Left cardiac atrium (tissue), 4 donors: Measurements from ENCODE around the gene RAB11FIP3. TPM values are rescaled to one million over a fixed set of nuclear protein-coding genes. Genes with fewer than 3 reads are reported as not detected.
"Not testable (repeated sequence)": the region's sequence is repeated elsewhere in the genome, so short reads cannot be mapped to it uniquely, and the experiment has no call there.

Experiments used
- ATAC-seq, 2 donors: fragments of 200-7000 bp; cut with Tn5 transposase; one replicate each; pipeline ENCODE4 v1.9.1; 2020; ENCODE audit warnings: mild to moderate bottlenecking in 2 of 2, moderate library complexity in 2 of 2
- DNase-seq: peaks from one replicate; pipeline ENCODE4 v3.0.0-alpha.2; 2020
- intact Hi-C, 2 donors: fragments of 100-400 bp; cut with DNase I; formaldehyde crosslinking; loops; one replicate each; pipeline versions ENCODE4 v1.14.1 to v1.15.1; 2022 to 2023
- total RNA-seq, 2 donors: library from RNA; stranded (reverse); fragmentation: NEBNext Ultra II Directional; extraction: Animal tissue kit (Norgen Biotek cat#: 25700); gene quantifications; one replicate each; pipeline ENCODE4 v1.2.1, GENCODE V29; 2021
- donor health status: DM: no; HTN: yes; CAD: no.
- donor health status: DM: no; HTN: yes; CAD: no; lungs with severe emphysema.
- donor health status: DM: yes; HTN: yes; CAD: no.
- donor health status: Dilated cardiomyopathy.

Gene RAB11FIP3
- total RNA-seq, 2 donors from 2014 or later, result 24.2 to 38.1 TPM

- intact Hi-C loops, result no loop called here
- DNase-seq, result no peak
- no peak for ATAC-seq
These were observed 49.1 kb downstream of the RAB11FIP3 start for GRCh38 chr16:474420-475122.

GRCh38 chr16:476039-476438, 50.6 kb downstream of the RAB11FIP3 start:
- intact Hi-C loops, result no loop called here
- peak; percentile 50 for DNase-seq
- ATAC-seq, result peak in 1 of 2 donors; percentile 15

DNA sequence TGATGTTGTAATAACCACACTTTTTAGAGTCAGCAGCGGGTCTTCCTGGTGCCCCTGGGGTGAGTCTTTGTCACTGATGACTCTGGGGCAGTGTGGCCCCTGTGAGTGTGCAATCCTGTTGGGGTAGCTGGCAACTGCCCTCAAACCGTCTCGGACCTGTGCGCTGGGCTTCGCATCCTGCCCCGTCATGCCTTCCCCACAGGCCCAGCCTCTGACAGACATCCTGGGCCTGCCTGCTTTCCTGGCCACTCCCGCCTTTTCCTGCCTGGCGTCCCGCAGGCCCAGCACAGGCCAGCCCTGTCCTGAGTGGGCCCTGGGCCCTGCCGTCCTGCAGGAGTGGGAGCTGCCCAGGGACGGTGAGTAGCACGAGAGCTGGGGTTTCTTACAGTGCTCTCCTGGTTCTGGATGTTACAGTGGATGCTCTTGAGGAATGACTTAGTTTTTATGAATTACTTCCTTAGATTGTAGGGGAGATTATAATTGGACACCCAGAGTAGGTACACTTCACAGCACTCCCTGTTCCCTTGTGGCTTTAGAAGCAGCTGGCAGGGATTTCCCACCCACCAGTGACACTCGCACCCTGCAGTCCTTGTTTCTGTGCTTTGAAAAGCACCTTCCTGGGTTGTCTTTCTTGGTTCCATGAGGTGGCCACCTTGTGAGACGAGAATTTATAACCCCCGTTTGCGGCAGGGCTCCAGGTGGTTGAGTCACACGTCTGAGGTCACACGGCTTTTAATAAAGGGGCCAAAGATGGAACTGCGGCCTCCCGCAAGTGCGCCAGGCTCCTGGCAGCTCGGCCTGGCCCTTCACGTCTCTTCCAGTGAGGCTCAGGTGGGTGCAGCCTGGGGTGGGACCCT, 52.1 kb downstream of the RAB11FIP3 start:
- intact Hi-C loops, result no loop called here
- peak; percentile 60 for DNase-seq
- peak; percentile 29 to 78 for ATAC-seq

- ATAC-seq, DNase-seq, intact Hi-C loops: not testable (repeated sequence)
These were observed 52.8 kb downstream of the RAB11FIP3 start for GRCh38 chr16:478287-478686.

- intact Hi-C loops, result no loop called here
- no peak for ATAC-seq
These were observed 57.2 kb downstream of the RAB11FIP3 start for GRCh38 chr16:482468-483185.

GRCh38 chr16:483341-484075, 58.1 kb downstream of the RAB11FIP3 start:
- ATAC-seq, result peak; percentile 73 to 76
- intact Hi-C loops, result no loop called here
- DNase-seq, result no peak

More at GRCh38 chr16:482468-483185, 57.2 kb downstream of the RAB11FIP3 start:
- no peak for DNase-seq

GRCh38 chr16:489606-490005, 64.2 kb downstream of the RAB11FIP3 start:
- ATAC-seq (no peak), DNase-seq (no peak)
- intact Hi-C loops, result no loop called here

- intact Hi-C loops, result no loop called here
- DNase-seq (no peak), ATAC-seq (no peak)
These were observed 65.3 kb downstream of the RAB11FIP3 start for GRCh38 chr16:490768-491167.

- DNase-seq (no peak), ATAC-seq (no peak)
- intact Hi-C loops, result no loop called here
These were observed 65.9 kb downstream of the RAB11FIP3 start for GRCh38 chr16:491220-491919.

DNA sequence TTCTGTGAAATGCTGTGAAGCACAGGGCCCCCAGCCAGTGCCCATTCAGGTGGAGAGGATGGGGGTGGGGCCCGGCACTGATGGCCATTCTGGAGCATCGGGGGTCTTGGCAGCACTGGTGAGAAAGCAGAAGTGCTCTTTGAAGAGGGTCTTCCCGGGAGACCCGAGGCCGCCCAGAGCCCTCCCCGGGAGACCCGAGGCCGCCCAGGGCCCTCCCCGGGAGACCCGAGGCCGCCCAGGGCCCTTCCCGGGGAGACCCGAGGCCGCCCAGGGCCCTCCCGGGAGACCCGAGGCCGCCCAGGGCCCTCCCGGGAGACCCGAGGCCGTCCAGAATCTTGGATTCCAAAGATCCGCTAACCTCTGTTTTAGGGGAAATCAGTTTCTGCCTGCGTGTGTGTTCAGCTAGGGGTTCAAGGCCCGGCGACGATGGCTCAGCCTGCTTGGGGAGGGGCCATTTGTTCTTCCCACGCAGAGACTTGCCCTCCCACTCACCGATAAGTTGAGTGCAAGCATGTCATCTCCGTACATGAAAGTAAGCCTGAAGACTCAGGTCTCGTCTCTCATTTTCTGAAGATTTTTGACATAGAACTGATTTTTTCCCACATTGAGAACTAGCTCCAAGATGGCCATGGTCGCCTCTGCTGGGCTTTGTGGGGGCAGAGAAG, 66.9 kb downstream of the RAB11FIP3 start:
- intact Hi-C loops, result no loop called here
- ATAC-seq (peak in 1 of 2 donors; percentile 31), DNase-seq (no peak)

DNA sequence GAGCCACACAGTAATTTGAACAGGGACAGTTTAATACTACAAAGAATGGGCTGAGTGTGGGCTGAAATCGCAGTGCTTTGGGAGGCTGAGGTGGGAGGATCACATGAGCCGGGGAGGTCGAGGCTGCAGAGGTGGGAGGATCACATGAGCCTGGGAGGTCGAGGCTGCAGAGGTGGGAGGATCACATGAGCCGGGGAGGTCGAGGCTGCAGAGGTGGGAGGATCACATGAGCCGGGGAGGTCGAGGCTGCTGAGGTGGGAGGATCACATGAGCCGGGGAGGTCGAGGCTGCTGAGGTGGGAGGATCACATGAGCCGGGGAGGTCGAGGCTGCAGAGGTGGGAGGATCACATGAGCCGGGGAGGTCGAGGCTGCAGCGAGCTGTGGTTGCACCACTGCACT, 69.2 kb downstream of the RAB11FIP3 start:
- ATAC-seq, intact Hi-C loops, DNase-seq: not testable (repeated sequence)

DNA sequence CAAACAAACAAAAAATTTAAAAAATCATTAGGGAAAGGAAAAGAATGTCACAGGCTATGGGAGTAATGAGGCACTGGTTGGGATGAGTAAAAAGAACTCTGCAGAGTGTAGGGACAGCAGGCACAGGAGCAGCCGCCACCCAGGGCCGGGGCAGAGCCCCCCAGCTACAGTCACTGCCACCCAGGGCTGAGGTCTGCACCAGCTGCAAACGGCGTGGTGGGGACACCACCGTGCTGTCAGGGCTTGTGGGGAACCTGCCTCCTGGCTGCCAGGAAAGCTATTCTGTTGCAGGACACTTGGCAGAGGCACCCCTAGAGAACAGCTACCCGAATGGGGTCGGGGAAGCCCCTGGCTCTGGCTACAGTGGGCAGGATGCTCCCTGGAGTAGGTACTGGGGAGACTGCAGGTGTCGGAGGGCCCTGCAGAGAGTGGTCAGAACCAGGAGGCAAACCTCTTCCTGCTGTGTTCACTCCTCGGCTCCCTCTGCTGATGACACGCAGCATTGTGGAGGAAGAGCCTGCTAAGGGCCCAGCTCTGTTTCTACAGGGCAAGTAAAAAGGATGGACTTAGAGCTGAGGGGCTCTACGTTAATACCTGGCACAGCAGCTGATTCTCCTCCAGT, 69.8 kb downstream of the RAB11FIP3 start:
- peak in 1 of 2 donors; percentile 48 for ATAC-seq
- intact Hi-C loops, result no loop called here
- no peak for DNase-seq

DNA sequence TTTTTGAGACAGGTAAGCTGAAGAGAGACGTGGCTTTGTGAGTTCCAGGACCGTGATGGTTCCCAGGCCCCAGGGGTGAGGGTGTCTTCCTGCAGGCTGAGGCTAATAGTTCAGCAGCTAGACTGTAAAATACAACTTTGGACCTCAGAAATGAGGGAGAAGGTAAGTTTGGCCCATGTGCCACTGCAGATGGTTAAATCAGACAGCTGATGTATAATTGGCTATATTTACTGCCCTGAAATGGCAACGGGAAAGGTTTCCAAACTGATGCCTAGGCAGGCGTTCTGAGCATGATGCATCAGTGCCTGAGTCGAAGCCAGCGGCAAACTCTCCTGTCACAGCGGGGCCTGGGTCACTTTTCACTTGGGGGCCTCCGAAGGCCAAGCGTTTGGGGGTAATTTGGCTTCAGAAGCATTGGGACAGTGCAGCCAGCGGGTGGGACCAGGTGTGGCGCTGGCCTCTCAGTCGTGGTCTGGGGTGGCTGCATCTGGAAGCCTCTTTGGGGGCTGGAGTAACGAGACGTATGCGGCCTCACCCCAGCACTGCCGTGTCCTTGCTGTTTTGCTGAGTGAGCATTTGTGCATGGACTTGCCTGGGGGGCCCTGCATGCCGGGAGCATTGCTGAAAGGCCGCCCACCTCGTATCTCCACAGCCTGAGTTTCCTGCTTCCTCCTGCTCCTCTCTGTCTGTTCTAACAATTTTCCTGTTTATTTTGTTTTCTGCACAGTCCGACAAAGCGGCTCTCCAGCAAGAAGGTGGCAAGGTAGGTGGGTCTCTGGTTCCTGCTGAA, 70.8 kb downstream of the RAB11FIP3 start:
- no peak for ATAC-seq
- no peak for DNase-seq
- intact Hi-C loops, result no loop called here

GRCh38 chr16:497258-497657, 71.8 kb downstream of the RAB11FIP3 start:
- DNase-seq (no peak), ATAC-seq (peak in 1 of 2 donors; percentile 28)
- intact Hi-C loops, result no loop called here

- DNase-seq (no peak), ATAC-seq (no peak)
- intact Hi-C loops, result no loop called here
These were observed 74.5 kb downstream of the RAB11FIP3 start for GRCh38 chr16:499924-500323.

- no peak for DNase-seq
- ATAC-seq, result peak; percentile 57 to 78
- intact Hi-C loops, result no loop called here
These were observed 75.3 kb downstream of the RAB11FIP3 start for GRCh38 chr16:500709-501108.
